H1 (cell line): ENCODE results near the gene AGAP1. TPM values are rescaled to one million over a fixed set of nuclear protein-coding genes. Genes with fewer than 3 reads are reported as not detected.

Experiments
- CTCF ChIA-PET: fragments of 300-600 bp; sonication (Branson Sonifier 250); formaldehyde crosslinking; loops from one replicate; lab custom pipeline; 2021; ENCODE audit not compliant: partially characterized antibody; lab: Charles Lee
- POLR2A ChIA-PET: fragments of 300-600 bp; sonication (Branson Sonifier 250); formaldehyde crosslinking; loops from one replicate; lab custom pipeline; 2021; ENCODE audit warnings: inconsistent platforms; ENCODE audit not compliant: partially characterized antibody; lab: Charles Lee
- DNase-seq, 2 experiments: peaks; one replicate each; pipeline versions ENCODE4 v3.0.0 to v3.0.0-alpha.2; 2010 to 2022; ENCODE audit warnings: low spot score in 2 of 2, low read depth in 1 of 2, mixed read lengths in 1 of 2
- FAIRE-seq: peaks from 2 replicates; lab custom pipeline; 2011; peaks lifted over from hg19 to GRCh38; lab: Jason Lieb, UNC
- H2AFZ ChIP-seq: 2 replicates; pipeline ENCODE4 v1.8.1; 2012; ENCODE audit warnings: low read length, inconsistent platforms
- H2AK5ac ChIP-seq: 2 replicates; pipeline ENCODE4 v1.6.1; 2013; ENCODE audit warnings: low read depth, low read length
- H2BK120ac ChIP-seq: replicated peaks from 2 replicates; pipeline ENCODE3; 2013; ENCODE audit warnings: low read depth, low read length, inconsistent platforms
- H2BK12ac ChIP-seq: 2 replicates; pipeline ENCODE4 v1.6.1; 2013; ENCODE audit warnings: low read depth, low read length
- H2BK15ac ChIP-seq: 2 replicates; pipeline ENCODE4 v1.6.1; 2013; ENCODE audit warnings: low read length
- H2BK20ac ChIP-seq: 2 replicates; pipeline ENCODE4 v1.6.1; 2013; ENCODE audit warnings: low read length
- H2BK5ac ChIP-seq: 2 replicates; pipeline ENCODE4 v1.6.1; 2013; ENCODE audit warnings: low read depth, low read length
- H3K14ac ChIP-seq: 2 replicates; pipeline ENCODE4 v1.6.1; 2013; ENCODE audit warnings: inconsistent platforms; ENCODE audit not compliant: insufficient read length
- H3K18ac ChIP-seq: 2 replicates; pipeline ENCODE4 v1.6.1; 2013; ENCODE audit warnings: low read length; ENCODE audit errors: extremely low read depth
- H3K23ac ChIP-seq: 2 replicates; pipeline ENCODE4 v1.6.1; 2013; ENCODE audit warnings: inconsistent platforms; ENCODE audit not compliant: insufficient read length
- H3K23me2 ChIP-seq: 2 replicates; pipeline ENCODE4 v1.6.1; 2013; ENCODE audit warnings: low read depth, low read length
- H3K27ac ChIP-seq: 2 replicates; pipeline ENCODE4 v1.6.1; 2011; ENCODE audit warnings: low read depth, low read length, inconsistent platforms
- H3K27me3 ChIP-seq, 4 experiments: replicated peaks in 1 of 4; 1 replicate in 1 of 4; 2 replicates in 3 of 4; pipeline versions ENCODE4 v1.6.1 to v1.8.1; 2011 to 2013; ENCODE audit warnings: low read length in 3 of 4, mild to moderate bottlenecking in 3 of 4, inconsistent platforms in 2 of 4, mixed read lengths in 2 of 4, moderate library complexity in 1 of 4; ENCODE audit not compliant: control insufficient read depth in 3 of 4, insufficient read depth in 3 of 4; ENCODE audit errors: extremely low read depth in 1 of 4
- H3K36me3 ChIP-seq, 4 experiments: 2 replicates each; pipeline versions ENCODE4 v1.6.1 to v1.8.1; 2011 to 2013; ENCODE audit warnings: mild to moderate bottlenecking in 4 of 4, low read length in 3 of 4, moderate library complexity in 2 of 4, control low read depth in 1 of 4, inconsistent platforms in 1 of 4; ENCODE audit not compliant: insufficient read depth in 4 of 4, control insufficient read depth in 2 of 4
- H3K4ac ChIP-seq: replicated peaks from 2 replicates; pipeline ENCODE3; 2013; ENCODE audit warnings: low read length, low read depth, mixed read lengths, inconsistent platforms; ENCODE audit not compliant: insufficient read length
- H3K4me1 ChIP-seq, 4 experiments: replicated peaks in 1 of 4; 1 replicate in 1 of 4; 2 replicates in 3 of 4; pipeline versions ENCODE4 v1.6.1 to v1.8.1; 2011 to 2013; ENCODE audit warnings: low read length in 3 of 4, inconsistent platforms in 2 of 4, mixed read lengths in 1 of 4; ENCODE audit not compliant: insufficient read depth in 4 of 4, control insufficient read depth in 3 of 4
- H3K4me2 ChIP-seq, 2 experiments: 2 replicates each; pipeline versions ENCODE4 v1.6.1 to v1.8.1; 2011 to 2013; ENCODE audit warnings: low read depth in 2 of 2, low read length in 2 of 2, control low read depth in 1 of 2, inconsistent platforms in 1 of 2, mild to moderate bottlenecking in 1 of 2; ENCODE audit not compliant: insufficient read depth in 1 of 2
- H3K4me3 ChIP-seq, 4 experiments: fragments of 200-600, 300-600 bp in 1 of 4; sonication (generic), shearing (Covaris generic), sonication (Bioruptor Twin) in 1 of 4; 2 replicates each; pipeline versions ENCODE4 v1.5.1 to v1.8.1; 2011 to 2016; ENCODE audit warnings: low read length in 4 of 4, low read depth in 3 of 4, control low read depth in 2 of 4, inconsistent platforms in 2 of 4, mild to moderate bottlenecking in 2 of 4, mixed read lengths in 1 of 4, moderate library complexity in 1 of 4; ENCODE audit not compliant: insufficient read depth in 2 of 4; ENCODE audit errors: extremely low read depth in 1 of 4
- H3K56ac ChIP-seq: replicated peaks from 2 replicates; pipeline ENCODE3; 2013; ENCODE audit warnings: low read depth, mild to moderate bottlenecking, mixed read lengths, low read length, inconsistent platforms; ENCODE audit not compliant: insufficient read length
- H3K79me1 ChIP-seq: 2 replicates; pipeline ENCODE4 v1.6.1; 2013; ENCODE audit warnings: low read depth, low read length, control low read depth
- H3K79me2 ChIP-seq, 2 experiments: 2 replicates each; pipeline versions ENCODE4 v1.6.1 to v1.8.1; 2012 to 2013; ENCODE audit warnings: low read length in 2 of 2, mild to moderate bottlenecking in 2 of 2, inconsistent platforms in 1 of 2; ENCODE audit not compliant: insufficient read depth in 2 of 2, control insufficient read depth in 1 of 2
- H3K9ac ChIP-seq, 4 experiments: replicated peaks in 1 of 4; 1 replicate in 1 of 4; 2 replicates in 3 of 4; pipeline versions ENCODE4 v1.6.1 to v1.8.1; 2011 to 2013; ENCODE audit warnings: low read depth in 3 of 4, low read length in 3 of 4, control low read depth in 2 of 4, mild to moderate bottlenecking in 2 of 4, moderate library complexity in 2 of 4, inconsistent platforms in 1 of 4; ENCODE audit errors: extremely low read depth in 1 of 4
- H3K9me3 ChIP-seq, 2 experiments: 2 replicates each; pipeline versions ENCODE4 v1.6.1 to v1.8.1; 2012 to 2013; ENCODE audit warnings: mild to moderate bottlenecking in 2 of 2, moderate library complexity in 2 of 2, control low read depth in 1 of 2, inconsistent platforms in 1 of 2, low read depth in 1 of 2, low read length in 1 of 2, mixed read lengths in 1 of 2; ENCODE audit not compliant: insufficient read depth in 2 of 2
- H4K20me1 ChIP-seq, 2 experiments: replicated peaks in 1 of 2; 2 replicates each; pipeline versions ENCODE3 to v1.8.1; 2011 to 2013; ENCODE audit warnings: inconsistent platforms in 2 of 2, low read length in 2 of 2, mild to moderate bottlenecking in 1 of 2; ENCODE audit not compliant: insufficient read depth in 2 of 2, control insufficient read depth in 1 of 2
- H4K5ac ChIP-seq: 2 replicates; pipeline ENCODE4 v1.6.1; 2013; ENCODE audit warnings: low read length, low read depth, mixed read lengths, inconsistent platforms; ENCODE audit not compliant: insufficient read length
- H4K8ac ChIP-seq: 2 replicates; pipeline ENCODE4 v1.8.0; 2013; ENCODE audit warnings: mild to moderate bottlenecking, moderate library complexity, low read length, inconsistent platforms; ENCODE audit not compliant: insufficient read depth; ENCODE audit errors: extremely low read depth
- H4K91ac ChIP-seq: replicated peaks from 2 replicates; pipeline ENCODE3; 2013; ENCODE audit warnings: low read length, mixed read lengths, inconsistent platforms; ENCODE audit not compliant: insufficient read length
- CEBPB ChIP-seq: IDR thresholded peaks from 2 replicates; pipeline ENCODE4 v1.6.1; 2012; ENCODE audit warnings: low read depth, low read length
- CHD2 ChIP-seq: IDR thresholded peaks from 2 replicates; pipeline ENCODE4 v1.6.1; 2012; ENCODE audit warnings: low read length, improper control_type of control experiment
- EGR1 ChIP-seq: IDR thresholded peaks from 2 replicates; pipeline ENCODE4 v1.6.1; 2011; ENCODE audit warnings: low read depth, low read length, borderline replicate concordance
- FOSL1 ChIP-seq: IDR thresholded peaks from 2 replicates; pipeline ENCODE4 v1.6.1; 2011; ENCODE audit warnings: mild to moderate bottlenecking, low read depth, low read length, moderate library complexity; ENCODE audit not compliant: insufficient read depth
- JUND ChIP-seq: IDR thresholded peaks from 2 replicates; pipeline ENCODE4 v1.6.1; 2011; ENCODE audit warnings: mild to moderate bottlenecking, improper control_type of control experiment, low read length
- PHF8 ChIP-seq: fragments of 200-600 bp; sonication (generic); conservative IDR thresholded peaks from 2 replicates; pipeline ENCODE4 v1.7.1; 2012; ENCODE audit warnings: low read depth, mild to moderate bottlenecking, inconsistent platforms, low read length, moderate library complexity
- RBBP5 ChIP-seq: IDR thresholded peaks from 2 replicates; pipeline ENCODE4 v1.7.1; 2012; ENCODE audit warnings: low read depth, mild to moderate bottlenecking, inconsistent platforms, low read length, moderate library complexity, borderline replicate concordance
- RNF2 ChIP-seq: fragments of 200-900, 300-1000 bp; sonication (generic); IDR thresholded peaks from 2 replicates; pipeline ENCODE4 v1.7.1; 2016; ENCODE audit warnings: borderline replicate concordance, low read depth, mild to moderate bottlenecking, antibody characterized with exemption, low read length; ENCODE audit not compliant: poor library complexity, severe bottlenecking; ENCODE audit errors: missing control alignments
- SAP30 ChIP-seq: fragments of 300-600 bp; sonication (generic); IDR thresholded peaks from 2 replicates; pipeline ENCODE4 v1.7.1; 2012; ENCODE audit warnings: low read length, moderate library complexity, mild to moderate bottlenecking, inconsistent platforms; ENCODE audit not compliant: insufficient read depth, insufficient replicate concordance
- SIX5 ChIP-seq: IDR thresholded peaks from 2 replicates; pipeline ENCODE4 v1.6.1; 2011; ENCODE audit warnings: mild to moderate bottlenecking, low read depth, low read length
- WGBS, 2 experiments: shearing (Covaris generic) in 1 of 2; methylation state at CpG; one replicate each; pipeline versions ENCODE4 v1.1.6 to v1.1.7; 2013 to 2015; ENCODE audit warnings: low lambda C conversion rate in 2 of 2, mixed read lengths in 2 of 2, inconsistent platforms in 1 of 2, low coverage in 1 of 2, missing lambda C conversion rate in 1 of 2; ENCODE audit not compliant: insufficient replicate concordance in 2 of 2, insufficient coverage in 1 of 2, insufficient read length in 1 of 2; ENCODE audit errors: extremely low coverage in 1 of 2, missing lambda C conversion rate in 1 of 2; 5-methylcytosine and 5-hydroxymethylcytosine counted together
- polyA plus RNA-seq, 7 experiments: library from polyadenylated mRNA; depleted of rRNA in 3 of 7; stranded (reverse) in 5 of 7; unstranded in 2 of 7; fragments of >200 nt in 5 of 7; fragments of 200-250 nt in 2 of 7; gene quantifications; 1 replicate in 5 of 7; 2 replicates in 1 of 7; 4 replicates in 1 of 7; pipeline versions ENCODE4 v1.2.1 to v1.2.3, GENCODE V29; 2011 to 2013; ENCODE audit warnings: missing spikeins in 2 of 7, mixed read lengths in 2 of 7
- total RNA-seq: library from RNA; stranded (reverse); fragmentation: NEBNext Ultra II Directional; extraction: Animal tissue kit (Norgen Biotek cat#: 25700); gene quantifications from 2 replicates; pipeline ENCODE4 v1.2.1, GENCODE V29; 2021

The AGAP1 gene
- total and polyA plus RNA-seq, 2 of the 8 experiments (the other 6 are each of a cell fraction or from before 2014, with no cell fraction given): 18.1 to 39.4 TPM

DNA sequence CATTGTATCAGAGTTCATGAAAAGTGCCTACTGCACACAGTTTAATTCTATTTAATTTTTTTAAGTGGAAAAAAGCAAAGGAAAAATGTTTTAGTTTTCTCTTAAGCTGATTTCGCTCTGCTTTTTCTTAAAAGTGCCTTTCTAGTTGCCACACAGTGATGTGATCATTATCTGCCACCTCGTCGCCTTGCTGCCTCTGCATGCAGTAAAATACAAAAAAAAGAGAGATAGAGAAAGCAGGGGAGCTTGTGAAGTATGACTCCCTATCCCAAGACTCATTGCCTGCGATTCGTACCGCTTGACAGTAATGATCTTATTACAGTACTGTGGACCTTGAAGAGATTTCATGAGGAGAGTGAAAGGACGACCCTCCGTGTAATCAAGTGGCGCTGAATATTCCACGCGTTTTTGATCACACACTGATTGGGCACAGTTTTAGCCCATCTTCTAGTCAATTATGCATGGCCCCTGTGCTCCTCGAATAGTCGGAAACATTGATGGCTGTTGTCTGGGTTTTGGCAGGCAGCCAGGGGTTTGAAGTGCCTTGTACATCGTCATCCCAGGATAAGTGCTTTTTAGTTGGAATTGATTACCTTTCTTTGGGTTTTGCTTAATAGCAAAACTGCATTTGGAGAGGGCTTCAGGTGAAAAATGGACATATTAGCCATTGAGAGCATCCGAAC is 486.1 kb downstream of the AGAP1 start:
- Histone ChIP-seq H3K79me2 (no peaks in the 10 kb centered on the region), H3K56ac (no peak overlapping the region), H3K18ac (no peak overlapping the region), H3K4me2 (no peak overlapping the region), H3K4ac (no peak overlapping the region), H4K5ac (no peak overlapping the region), H4K91ac (no peak overlapping the region), H4K8ac (no peak overlapping the region), H2BK15ac (no peak overlapping the region), H2BK5ac (no peak overlapping the region), H3K23me2 (no peaks in the 10 kb centered on the region), H3K27ac (no peak overlapping the region), H2BK20ac (no peak overlapping the region), H3K4me1 (no peaks in the 10 kb centered on the region), H3K23ac (no peak overlapping the region), H3K9ac (no peak overlapping the region), H3K79me1 (no peaks in the 10 kb centered on the region), H4K20me1 (no peaks in the 10 kb centered on the region), H3K36me3 (no peaks in the 10 kb centered on the region), H3K9me3 (no peaks in the 10 kb centered on the region), H3K14ac (no peak overlapping the region), H2AFZ (no peak overlapping the region), H3K4me3 (no peak overlapping the region), H2AK5ac (no peak overlapping the region), H2BK12ac (no peak overlapping the region), H3K27me3 (no peaks in the 10 kb centered on the region), H2BK120ac (no peak overlapping the region)
- 91% methylated on average over 15 of the region's 15 CpGs; no CpG with 5 or more reads in 1 of the 2 experiments for WGBS, 2 experiments
- TF ChIP-seq SIX5: no peak
- TF ChIP-seq PHF8: no peak
- no peak for TF ChIP-seq EGR1
- TF ChIP-seq FOSL1: no peak
- TF ChIP-seq CEBPB: no peak
- no peak for TF ChIP-seq JUND
- TF ChIP-seq RBBP5: no peak
- TF ChIP-seq CHD2: no peak
- TF ChIP-seq RNF2: no peak
- no peak for TF ChIP-seq SAP30
- ChIA-PET CTCF (interaction anchor here (0.6 to 2.3 kb wide), 13 partner anchors 11 to 201 kb away, joined by 3 to 9 read pairs (median 5); no protein-coding TSS in a partner anchor), POLR2A (no interaction called here)
- DNase-seq (no peak), FAIRE-seq (no peak)
